ENCODE results near the gene FCHSD2.
"Not testable (repeated sequence)": the region's sequence is repeated elsewhere in the genome, so short reads cannot be mapped to it uniquely, and the experiment has no call there.

The FCHSD2 gene

GRCh38 chr11:72793425-72794367 lies 348.4 kb downstream of the FCHSD2 start, which contains the start of gene STARD10:
STARD10 (minus strand) TSS chr11:72794047; CDS start chr11:72781181, 12,866 bp downstream.
- DNase-seq (ENCODE audit: low read depth), result peak; percentile 92

- no peak for DNase-seq (ENCODE audit: low read depth)
These were observed 349.1 kb downstream of the FCHSD2 start for GRCh38 chr11:72793076-72793424.

DNA sequence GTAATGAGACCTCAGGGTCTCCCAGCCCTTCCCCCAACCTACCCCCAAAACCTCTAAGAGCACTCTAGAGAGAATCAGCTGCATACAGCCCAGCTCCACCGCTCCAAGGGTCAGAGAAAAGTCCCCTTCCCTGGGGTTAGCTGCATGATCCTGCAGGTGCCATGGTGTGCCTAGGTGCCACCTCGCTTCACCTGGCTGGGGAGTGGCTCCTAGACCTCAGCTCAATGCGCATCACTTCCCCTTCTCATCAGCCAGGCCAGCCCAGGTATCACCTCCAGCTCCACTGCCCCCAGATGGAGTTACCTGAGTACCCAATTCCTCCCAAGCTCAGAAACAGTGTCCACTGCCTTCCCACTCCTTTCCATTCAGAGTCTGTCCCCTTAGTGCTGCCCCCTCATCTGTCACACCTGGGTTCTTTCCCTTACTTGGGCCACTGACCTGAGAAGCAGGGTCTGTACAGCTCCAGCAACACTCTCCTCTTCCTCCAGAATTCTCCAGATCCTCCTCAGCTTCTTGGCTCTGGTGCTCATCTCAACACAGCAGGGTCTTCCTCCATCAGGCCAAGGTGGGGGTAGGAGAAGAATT lies 349.6 kb downstream of the FCHSD2 start:
- DNase-seq (ENCODE audit: low read depth), result no peak

DNA sequence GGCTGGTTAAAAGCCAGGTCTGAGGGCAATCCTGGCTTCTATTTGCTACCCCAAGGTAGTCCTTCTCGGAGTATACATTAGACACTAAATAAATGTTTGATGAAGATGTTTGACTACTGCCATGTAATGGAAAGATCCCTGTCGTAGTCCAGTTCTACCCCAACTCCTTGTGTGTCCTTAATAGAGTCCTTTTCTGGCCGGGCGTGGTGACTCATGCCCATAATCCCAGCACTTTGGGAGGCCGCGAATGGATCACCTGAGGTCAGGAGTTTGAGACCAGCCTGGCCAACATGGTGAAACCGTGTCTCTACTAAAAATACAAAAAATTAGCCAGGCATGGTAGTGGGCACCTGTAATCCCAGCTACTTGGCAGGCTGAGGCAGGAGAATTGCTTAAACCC lies 350.9 kb downstream of the FCHSD2 start:
- not testable (repeated sequence) for DNase-seq (ENCODE audit: low read depth)

- peak; percentile 47 for DNase-seq (ENCODE audit: low read depth)
These were observed 352.5 kb downstream of the FCHSD2 start for GRCh38 chr11:72789493-72790131.

DNA sequence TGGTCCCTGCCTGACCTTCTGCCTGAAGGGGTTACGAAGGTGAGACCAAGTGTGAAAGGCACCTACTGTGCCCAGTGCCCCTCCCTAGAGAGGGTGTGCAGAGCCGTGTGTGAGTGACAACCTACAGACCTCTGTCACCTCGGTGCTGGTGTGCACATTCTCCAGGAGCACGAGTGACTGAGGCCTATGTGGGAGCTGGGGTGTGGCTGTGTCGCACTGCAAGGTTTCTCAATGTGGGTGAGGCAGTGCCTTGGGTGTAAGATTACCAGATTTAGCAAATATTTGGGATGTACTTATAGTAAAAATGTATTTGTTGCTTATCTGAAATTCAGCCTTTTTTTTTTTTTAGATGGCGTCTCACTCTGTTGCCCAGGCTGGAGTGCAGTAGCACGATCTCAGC lies 353.9 kb downstream of the FCHSD2 start:
- DNase-seq (ENCODE audit: low read depth), result no peak

GRCh38 chr11:72787216-72788104 lies 354.7 kb downstream of the FCHSD2 start:
- no peak for DNase-seq (ENCODE audit: low read depth)

All from amniotic epithelial cell (primary cell).